Endothelial cell of coronary artery (primary cell): ENCODE data around the gene USP17L25. TPM values are rescaled to one million over a fixed set of nuclear protein-coding genes. Genes with fewer than 3 reads are reported as not detected.

Experiments used
- total RNA-seq: library from RNA; depleted of rRNA; stranded (reverse); fragments of >200 nt; gene quantifications from 2 replicates; pipeline ENCODE4 v1.2.3, GENCODE V29; 2014

The USP17L25 gene, protein sequence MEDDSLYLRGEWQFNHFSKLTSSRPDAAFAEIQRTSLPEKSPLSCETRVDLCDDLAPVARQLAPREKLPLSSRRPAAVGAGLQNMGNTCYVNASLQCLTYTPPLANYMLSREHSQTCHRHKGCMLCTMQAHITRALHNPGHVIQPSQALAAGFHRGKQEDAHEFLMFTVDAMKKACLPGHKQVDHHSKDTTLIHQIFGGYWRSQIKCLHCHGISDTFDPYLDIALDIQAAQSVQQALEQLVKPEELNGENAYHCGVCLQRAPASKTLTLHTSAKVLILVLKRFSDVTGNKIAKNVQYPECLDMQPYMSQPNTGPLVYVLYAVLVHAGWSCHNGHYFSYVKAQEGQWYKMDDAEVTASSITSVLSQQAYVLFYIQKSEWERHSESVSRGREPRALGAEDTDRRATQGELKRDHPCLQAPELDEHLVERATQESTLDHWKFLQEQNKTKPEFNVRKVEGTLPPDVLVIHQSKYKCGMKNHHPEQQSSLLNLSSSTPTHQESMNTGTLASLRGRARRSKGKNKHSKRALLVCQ
- total RNA-seq = not detected in 2 replicates

DNA sequence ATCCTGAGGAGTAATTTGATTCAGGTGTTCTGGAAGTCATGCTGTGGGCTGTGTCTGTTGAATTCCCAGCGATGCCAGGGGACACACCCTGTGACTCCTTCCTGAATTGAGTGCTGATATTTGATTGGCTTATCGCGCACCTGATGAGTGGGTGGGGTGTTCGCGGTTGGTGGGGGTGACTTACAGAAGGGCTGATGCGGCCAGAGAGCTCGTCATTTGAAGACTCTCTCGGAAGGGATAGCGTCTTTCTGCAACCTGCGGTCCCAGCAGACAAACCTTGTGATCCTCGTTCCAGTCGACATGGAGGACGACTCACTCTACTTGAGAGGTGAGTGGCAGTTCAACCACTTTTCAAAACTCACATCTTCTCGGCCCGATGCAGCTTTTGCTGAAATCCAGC lies at the start of gene USP17L25:
USP17L25 (plus strand) TSS at position 301 of the 400 bp plus-strand sequence; CDS start at position 301, 0 bp downstream.

DNA sequence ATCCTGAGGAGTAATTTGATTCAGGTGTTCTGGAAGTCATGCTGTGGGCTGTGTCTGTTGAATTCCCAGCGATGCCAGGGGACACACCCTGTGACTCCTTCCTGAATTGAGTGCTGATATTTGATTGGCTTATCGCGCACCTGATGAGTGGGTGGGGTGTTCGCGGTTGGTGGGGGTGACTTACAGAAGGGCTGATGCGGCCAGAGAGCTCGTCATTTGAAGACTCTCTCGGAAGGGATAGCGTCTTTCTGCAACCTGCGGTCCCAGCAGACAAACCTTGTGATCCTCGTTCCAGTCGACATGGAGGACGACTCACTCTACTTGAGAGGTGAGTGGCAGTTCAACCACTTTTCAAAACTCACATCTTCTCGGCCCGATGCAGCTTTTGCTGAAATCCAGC lies 4.8 kb upstream of the USP17L25 start, which contains the start of gene USP17L24:
USP17L24 (plus strand) TSS at position 301 of the 400 bp plus-strand sequence; CDS start at position 301, 0 bp downstream.

GRCh38 chr4:9334358-9334757 lies 4.6 kb downstream of the USP17L25 start, which contains the start of gene USP17L26:
Gene USP17L26 (plus strand): TSS chr4:9334658. CDS start chr4:9334658, 0 bp downstream.

DNA sequence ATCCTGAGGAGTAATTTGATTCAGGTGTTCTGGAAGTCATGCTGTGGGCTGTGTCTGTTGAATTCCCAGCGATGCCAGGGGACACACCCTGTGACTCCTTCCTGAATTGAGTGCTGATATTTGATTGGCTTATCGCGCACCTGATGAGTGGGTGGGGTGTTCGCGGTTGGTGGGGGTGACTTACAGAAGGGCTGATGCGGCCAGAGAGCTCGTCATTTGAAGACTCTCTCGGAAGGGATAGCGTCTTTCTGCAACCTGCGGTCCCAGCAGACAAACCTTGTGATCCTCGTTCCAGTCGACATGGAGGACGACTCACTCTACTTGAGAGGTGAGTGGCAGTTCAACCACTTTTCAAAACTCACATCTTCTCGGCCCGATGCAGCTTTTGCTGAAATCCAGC lies 9.4 kb downstream of the USP17L25 start, which contains the start of gene USP17L5:
USP17L5 (plus strand) TSS at position 301 of the 400 bp plus-strand sequence; CDS start at position 301, 0 bp downstream.

DNA sequence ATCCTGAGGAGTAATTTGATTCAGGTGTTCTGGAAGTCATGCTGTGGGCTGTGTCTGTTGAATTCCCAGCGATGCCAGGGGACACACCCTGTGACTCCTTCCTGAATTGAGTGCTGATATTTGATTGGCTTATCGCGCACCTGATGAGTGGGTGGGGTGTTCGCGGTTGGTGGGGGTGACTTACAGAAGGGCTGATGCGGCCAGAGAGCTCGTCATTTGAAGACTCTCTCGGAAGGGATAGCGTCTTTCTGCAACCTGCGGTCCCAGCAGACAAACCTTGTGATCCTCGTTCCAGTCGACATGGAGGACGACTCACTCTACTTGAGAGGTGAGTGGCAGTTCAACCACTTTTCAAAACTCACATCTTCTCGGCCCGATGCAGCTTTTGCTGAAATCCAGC lies 14.1 kb downstream of the USP17L25 start, which contains the start of gene USP17L27:
USP17L27 (plus strand) TSS at position 301 of the 400 bp plus-strand sequence; CDS start at position 301, 0 bp downstream.

DNA sequence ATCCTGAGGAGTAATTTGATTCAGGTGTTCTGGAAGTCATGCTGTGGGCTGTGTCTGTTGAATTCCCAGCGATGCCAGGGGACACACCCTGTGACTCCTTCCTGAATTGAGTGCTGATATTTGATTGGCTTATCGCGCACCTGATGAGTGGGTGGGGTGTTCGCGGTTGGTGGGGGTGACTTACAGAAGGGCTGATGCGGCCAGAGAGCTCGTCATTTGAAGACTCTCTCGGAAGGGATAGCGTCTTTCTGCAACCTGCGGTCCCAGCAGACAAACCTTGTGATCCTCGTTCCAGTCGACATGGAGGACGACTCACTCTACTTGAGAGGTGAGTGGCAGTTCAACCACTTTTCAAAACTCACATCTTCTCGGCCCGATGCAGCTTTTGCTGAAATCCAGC lies 18.9 kb downstream of the USP17L25 start, which contains the start of gene USP17L28:
USP17L28 (plus strand) TSS at position 301 of the 400 bp plus-strand sequence; CDS start at position 301, 0 bp downstream.

DNA sequence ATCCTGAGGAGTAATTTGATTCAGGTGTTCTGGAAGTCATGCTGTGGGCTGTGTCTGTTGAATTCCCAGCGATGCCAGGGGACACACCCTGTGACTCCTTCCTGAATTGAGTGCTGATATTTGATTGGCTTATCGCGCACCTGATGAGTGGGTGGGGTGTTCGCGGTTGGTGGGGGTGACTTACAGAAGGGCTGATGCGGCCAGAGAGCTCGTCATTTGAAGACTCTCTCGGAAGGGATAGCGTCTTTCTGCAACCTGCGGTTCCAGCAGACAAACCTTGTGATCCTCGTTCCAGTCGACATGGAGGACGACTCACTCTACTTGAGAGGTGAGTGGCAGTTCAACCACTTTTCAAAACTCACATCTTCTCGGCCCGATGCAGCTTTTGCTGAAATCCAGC lies 23.6 kb downstream of the USP17L25 start, which contains the start of gene USP17L29:
USP17L29 (plus strand) TSS at position 301 of the 400 bp plus-strand sequence; CDS start at position 301, 0 bp downstream.

GRCh38 chr4:9362829-9363228 lies 33.1 kb downstream of the USP17L25 start, which contains the start of gene USP17L30:
Gene USP17L30 (plus strand): TSS chr4:9363129. CDS start chr4:9363129, 0 bp downstream.

Other genes with a start within 250 kb of the USP17L25 start
- gene FAM90A26, start 159.5 kb upstream of the USP17L25 start, total RNA-seq = not detected in 2 replicates
- not detected in 2 replicates for gene USP17L10, start 119.3 kb upstream of the USP17L25 start, total RNA-seq
- not detected in 2 replicates for gene USP17L11, start 114.5 kb upstream of the USP17L25 start, total RNA-seq
- gene USP17L12, start 109.8 kb upstream of the USP17L25 start, total RNA-seq = not detected in 2 replicates
- not detected in 2 replicates for gene USP17L13, start 105.0 kb upstream of the USP17L25 start, total RNA-seq
- not detected in 2 replicates for gene USP17L15, start 95.5 kb upstream of the USP17L25 start, total RNA-seq
- not detected in 2 replicates for gene USP17L17, start 86.0 kb upstream of the USP17L25 start, total RNA-seq
- gene USP17L18, start 81.3 kb upstream of the USP17L25 start, total RNA-seq = not detected in 2 replicates
- not detected in 2 replicates for gene USP17L19, start 76.5 kb upstream of the USP17L25 start, total RNA-seq
- gene USP17L20, start 71.8 kb upstream of the USP17L25 start, total RNA-seq = not detected in 2 replicates
- gene USP17L21, start 67.0 kb upstream of the USP17L25 start, total RNA-seq = not detected in 2 replicates
- not detected in 2 replicates for gene USP17L22, start 62.3 kb upstream of the USP17L25 start, total RNA-seq
- not detected in 2 replicates for gene USP17L24, start 4.7 kb upstream of the USP17L25 start, total RNA-seq
- gene USP17L26, start 4.7 kb downstream of the USP17L25 start, total RNA-seq = not detected in 2 replicates
- gene USP17L5, start 9.5 kb downstream of the USP17L25 start, total RNA-seq = not detected in 2 replicates
- not detected in 2 replicates for gene USP17L27, start 14.2 kb downstream of the USP17L25 start, total RNA-seq
- not detected in 2 replicates for gene USP17L28, start 19.0 kb downstream of the USP17L25 start, total RNA-seq
- not detected in 2 replicates for gene USP17L29, start 23.7 kb downstream of the USP17L25 start, total RNA-seq
- not detected in 2 replicates for gene USP17L30, start 33.2 kb downstream of the USP17L25 start, total RNA-seq
- not detected in 2 replicates for gene DEFB131A, start 114.5 kb downstream of the USP17L25 start, total RNA-seq